IMR-90 (cell line): ENCODE data around the gene TRPC4. TPM values are rescaled to one million over a fixed set of nuclear protein-coding genes. Genes with fewer than 3 reads are reported as not detected.

Source experiments
- ATAC-seq: fragments of 200-7000 bp; cut with Tn5 transposase; 2 replicates; pipeline ENCODE4 v1.9.1; 2020; ENCODE audit warnings: low read depth, mild to moderate bottlenecking, moderate library complexity
- BruUV-seq: library from RNA; stranded (reverse); fragments of 400-500 nt; replicated peaks from 2 replicates; lab custom pipeline; 2021; lab: Mats Ljungman, UMichigan
- CTCF ChIA-PET: fragments of 300-600 bp; formaldehyde crosslinking; extraction: SDS; loops from one replicate; lab custom pipeline; 2021; ENCODE audit warnings: antibody characterized with exemption; lab: Yijun Ruan, JAX
- POLR2A ChIA-PET: fragments of 300-600 bp; sonication (Branson Sonifier 250); formaldehyde crosslinking; loops from one replicate; lab custom pipeline; 2022; ENCODE audit warnings: antibody characterized with exemption; ENCODE audit not compliant: unreplicated experiment; lab: Charles Lee
- DNase-seq: peaks from one replicate; pipeline ENCODE4 v3.0.0; 2013
- H2AFZ ChIP-seq: replicated peaks from 2 replicates; pipeline ENCODE3; 2013; ENCODE audit warnings: low read length, mild to moderate bottlenecking; ENCODE audit not compliant: poor library complexity
- H2AK5ac ChIP-seq: 2 replicates; pipeline ENCODE4 v1.6.1; 2013; ENCODE audit warnings: low read depth, low read length, inconsistent platforms
- H2AK9ac ChIP-seq: replicated peaks from 2 replicates; pipeline ENCODE3; 2013; ENCODE audit warnings: mild to moderate bottlenecking, low read depth, low read length, moderate library complexity; ENCODE audit not compliant: poor library complexity
- H2BK120ac ChIP-seq: 2 replicates; pipeline ENCODE4 v1.6.1; 2013; ENCODE audit warnings: low read depth, low read length, inconsistent platforms
- H2BK15ac ChIP-seq: 3 replicates; pipeline ENCODE4 v1.6.1; 2013; ENCODE audit warnings: low read depth, low read length, inconsistent platforms
- H2BK20ac ChIP-seq: 2 replicates; pipeline ENCODE4 v1.6.1; 2013; ENCODE audit warnings: low read depth, mild to moderate bottlenecking, inconsistent platforms, low read length, moderate library complexity
- H2BK5ac ChIP-seq: 2 replicates; pipeline ENCODE4 v1.6.1; 2013; ENCODE audit warnings: mild to moderate bottlenecking, low read depth, low read length, inconsistent platforms; ENCODE audit not compliant: poor library complexity, severe bottlenecking
- H3K14ac ChIP-seq: replicated peaks from 2 replicates; pipeline ENCODE4 v1.6.1; 2013; ENCODE audit warnings: low read depth, low read length, inconsistent platforms
- H3K18ac ChIP-seq: 2 replicates; pipeline ENCODE4 v1.6.1; 2013; ENCODE audit warnings: low read depth, low read length, control low read depth
- H3K23ac ChIP-seq: 2 replicates; pipeline ENCODE4 v1.6.1; 2013; ENCODE audit warnings: low read depth, low read length, inconsistent platforms
- H3K27ac ChIP-seq: 2 replicates; pipeline ENCODE4 v1.5.1; 2013; ENCODE audit warnings: mild to moderate bottlenecking, control low read depth, low read length; ENCODE audit not compliant: insufficient read depth
- H3K27me3 ChIP-seq: 2 replicates; pipeline ENCODE4 v1.6.1; 2013; ENCODE audit warnings: low read length; ENCODE audit not compliant: control insufficient read depth, insufficient read depth
- H3K36me3 ChIP-seq: 2 replicates; pipeline ENCODE4 v1.6.1; 2013; ENCODE audit warnings: low read length, mixed read lengths; ENCODE audit not compliant: control insufficient read depth, insufficient read depth
- H3K4ac ChIP-seq: 2 replicates; pipeline ENCODE4 v1.6.1; 2013; ENCODE audit warnings: low read depth, low read length, inconsistent platforms
- H3K4me1 ChIP-seq: 2 replicates; pipeline ENCODE4 v1.6.1; 2013; ENCODE audit warnings: low read length, mixed read lengths; ENCODE audit not compliant: control insufficient read depth, insufficient read depth
- H3K4me2 ChIP-seq: 2 replicates; pipeline ENCODE4 v1.6.1; 2013; ENCODE audit warnings: low read depth, mild to moderate bottlenecking, control low read depth, low read length, moderate library complexity
- H3K4me3 ChIP-seq: 2 replicates; pipeline ENCODE4 v1.5.1; 2013; ENCODE audit warnings: low read depth, mild to moderate bottlenecking, control low read depth, low read length, moderate library complexity; ENCODE audit not compliant: insufficient read depth
- H3K56ac ChIP-seq: 2 replicates; pipeline ENCODE4 v1.6.1; 2013; ENCODE audit warnings: low read length, inconsistent platforms; ENCODE audit not compliant: insufficient read depth; ENCODE audit errors: extremely low read depth
- H3K79me1 ChIP-seq, 2 experiments: 2 replicates each; pipeline ENCODE4 v1.6.1; 2013; ENCODE audit warnings: low read length in 2 of 2, inconsistent platforms in 1 of 2, low read depth in 1 of 2
- H3K9ac ChIP-seq: 2 replicates; pipeline ENCODE4 v1.6.1; 2013; ENCODE audit warnings: low read depth, low read length, control low read depth
- H3K9me1 ChIP-seq: 2 replicates; pipeline ENCODE4 v1.6.1; 2013; ENCODE audit warnings: low read length, inconsistent platforms; ENCODE audit not compliant: insufficient read depth
- H3K9me3 ChIP-seq: 2 replicates; pipeline ENCODE4 v1.6.1; 2013; ENCODE audit warnings: low read length; ENCODE audit not compliant: control insufficient read depth, insufficient read depth
- H4K20me1 ChIP-seq: 2 replicates; pipeline ENCODE4 v1.6.1; 2013; ENCODE audit warnings: low read length, inconsistent platforms; ENCODE audit not compliant: insufficient read depth
- H4K5ac ChIP-seq: 2 replicates; pipeline ENCODE4 v1.6.1; 2013; ENCODE audit warnings: mild to moderate bottlenecking, low read depth, low read length, control low read depth
- H4K8ac ChIP-seq, 2 experiments: 2 replicates each; pipeline ENCODE4 v1.6.1; 2013; ENCODE audit warnings: low read depth in 2 of 2, low read length in 2 of 2, control low read depth in 1 of 2, inconsistent platforms in 1 of 2
- H4K91ac ChIP-seq: 2 replicates; pipeline ENCODE4 v1.6.1; 2013; ENCODE audit warnings: low read depth, low read length, inconsistent platforms; ENCODE audit not compliant: insufficient read depth
- CEBPB ChIP-seq: IDR thresholded peaks from 2 replicates; pipeline ENCODE4 v1.6.1; 2012; ENCODE audit warnings: low read depth, low read length, improper control_type of control experiment
- CHD1 ChIP-seq: IDR thresholded peaks from 2 replicates; pipeline ENCODE4 v1.6.1; 2012; ENCODE audit warnings: low read depth, low read length, improper control_type of control experiment
- ELK1 ChIP-seq: fragments of 150-350 bp; IDR thresholded peaks from 2 replicates; pipeline ENCODE4 v1.6.1; 2016; ENCODE audit warnings: low read depth, mild to moderate bottlenecking, low read length, moderate library complexity, borderline replicate concordance
- FOS ChIP-seq: fragments of 150-350 bp; IDR thresholded peaks from 2 replicates; pipeline ENCODE4 v1.6.1; 2016; ENCODE audit warnings: low read depth, low read length
- MAZ ChIP-seq: IDR thresholded peaks from 2 replicates; pipeline ENCODE4 v1.6.1; 2012; ENCODE audit warnings: low read depth, mild to moderate bottlenecking, low read length, improper control_type of control experiment, moderate library complexity, borderline replicate concordance
- MXI1 ChIP-seq: IDR thresholded peaks from 2 replicates; pipeline ENCODE4 v1.6.1; 2012; ENCODE audit warnings: low read depth, mild to moderate bottlenecking, low read length, moderate library complexity, borderline replicate concordance
- POLR2A ChIP-seq: IDR thresholded peaks from 2 replicates; pipeline ENCODE4 v1.6.1; 2012; ENCODE audit warnings: mild to moderate bottlenecking, low read depth, low read length
- RFX5 ChIP-seq: IDR thresholded peaks from 2 replicates; pipeline ENCODE4 v1.8.0; 2012; ENCODE audit warnings: low read depth, mild to moderate bottlenecking, low read length, moderate library complexity
- SMC3 ChIP-seq: fragments of 150-350 bp; IDR thresholded peaks from 2 replicates; pipeline ENCODE4 v1.6.1; 2016; ENCODE audit warnings: low read depth, mild to moderate bottlenecking, antibody characterized with exemption, low read length, moderate library complexity
- WGBS, 2 experiments: methylation state at CpG; one replicate each; pipeline versions ENCODE4 v1.1.5 to v1.1.7; 2013; ENCODE audit warnings: missing lambda C conversion rate in 2 of 2; ENCODE audit not compliant: insufficient read length in 1 of 2; ENCODE audit errors: extremely low coverage in 2 of 2; 5-methylcytosine and 5-hydroxymethylcytosine counted together
- dilution Hi-C: fragments of 300-500 bp; cut with HindIII; formaldehyde crosslinking; loops from one replicate; pipeline ENCODE4 v1.14.3; 2018; ENCODE audit warnings: low sequenced_read_pairs; ENCODE audit not compliant: unreplicated experiment
- in situ Hi-C: fragments of 300-500 bp; cut with MboI; formaldehyde crosslinking; loops from 3 replicates; pipeline ENCODE4 v1.14.3; 2019; ENCODE audit warnings: low sequenced_read_pairs, inconsistent platforms, mixed read lengths
- intact Hi-C: fragments of 100-400 bp; cut with micrococcal nuclease; formaldehyde crosslinking; loops from 2 replicates; pipeline ENCODE4 v1.10.0; 2022
- polyA plus RNA-seq, 3 experiments: library from polyadenylated mRNA; depleted of rRNA; stranded (reverse); fragments of >200 nt; gene quantifications; 2 replicates each; pipeline ENCODE4 v1.2.3, GENCODE V29; 2012; ENCODE audit warnings: low replicate concordance in 1 of 3
- total RNA-seq: library from RNA; depleted of rRNA; stranded (reverse); fragments of >200 nt; gene quantifications from 2 replicates; pipeline ENCODE4 v1.2.3, GENCODE V29; 2012
- TF ChIP-seq, protein P1 (sequence below): fragments of 150-350 bp; IDR thresholded peaks from 2 replicates; pipeline ENCODE4 v1.6.1; 2017; ENCODE audit warnings: mild to moderate bottlenecking, antibody characterized with exemption, low read length, low read depth

Gene TRPC4
- total and polyA plus RNA-seq, 2 of the 4 experiments (the other 2 are of a cell fraction): 1.9 to 5.2 TPM

DNA sequence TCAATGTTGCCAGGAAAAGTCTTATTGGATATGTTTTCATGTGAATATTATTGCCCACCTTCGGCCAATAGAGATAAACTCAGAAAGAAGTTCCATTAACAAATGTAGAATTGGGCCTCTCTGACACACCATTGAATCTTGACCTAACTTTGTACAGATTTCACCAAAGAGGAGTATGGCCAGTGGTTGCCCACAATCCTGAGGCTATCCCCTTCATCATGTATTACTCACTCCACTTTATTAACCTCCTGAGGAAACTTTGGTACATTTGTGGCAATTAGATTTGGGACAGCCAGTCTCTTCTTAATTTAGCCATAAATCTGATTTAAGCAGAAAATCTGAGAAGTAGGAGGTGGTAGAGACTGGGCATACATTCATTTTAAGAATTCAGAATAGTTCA lies 217.7 kb downstream of the TRPC4 start:
- in situ Hi-C loops (no loop called here), intact Hi-C loops (no loop called here), dilution Hi-C loops (no loop called here)
- no peak for ATAC-seq
- Histone ChIP-seq H3K9ac (no peak overlapping the region), H3K4ac (no peak overlapping the region), H3K14ac (no peak overlapping the region), H2BK120ac (no peak overlapping the region), H2BK20ac (peak overlapping the region; percentile 34; the same call in 1 of the 2 replicates), H3K27me3 (no peaks in the 10 kb centered on the region), H2AFZ (no peak overlapping the region), H4K91ac (no peak overlapping the region), H3K23ac (no peak overlapping the region), H2BK5ac (no peak overlapping the region), H2BK15ac (0 out of 3 replicates have a peak overlapping the region, but pooled peaks have one; percentile 63), H4K8ac (no peak overlapping the region), H3K4me2 (no peak overlapping the region), H3K9me1 (no peaks in the 10 kb centered on the region), H3K27ac (no peak overlapping the region), H2AK9ac (no peak overlapping the region), H3K4me3 (no peak overlapping the region), H3K79me1 (no peaks in the 10 kb centered on the region), H4K5ac (no peak overlapping the region), H3K36me3 (no peaks in the 10 kb centered on the region; the same call in 1 of the 2 replicates), H3K4me1 (peaks cover 7% of the 10 kb centered on the region), H3K9me3 (no peaks in the 10 kb centered on the region), H4K20me1 (no peaks in the 10 kb centered on the region), H3K18ac (no peak overlapping the region), H2AK5ac (no peak overlapping the region), H3K56ac (no peak overlapping the region)
- no CpG with 5 or more reads among the region's 1 CpG for WGBS, 2 experiments
- no peak for DNase-seq
- ChIA-PET CTCF (no interaction called here), POLR2A (no interaction called here)
- no TSS peak for BruUV-seq
- TF ChIP-seq, protein P1, sequence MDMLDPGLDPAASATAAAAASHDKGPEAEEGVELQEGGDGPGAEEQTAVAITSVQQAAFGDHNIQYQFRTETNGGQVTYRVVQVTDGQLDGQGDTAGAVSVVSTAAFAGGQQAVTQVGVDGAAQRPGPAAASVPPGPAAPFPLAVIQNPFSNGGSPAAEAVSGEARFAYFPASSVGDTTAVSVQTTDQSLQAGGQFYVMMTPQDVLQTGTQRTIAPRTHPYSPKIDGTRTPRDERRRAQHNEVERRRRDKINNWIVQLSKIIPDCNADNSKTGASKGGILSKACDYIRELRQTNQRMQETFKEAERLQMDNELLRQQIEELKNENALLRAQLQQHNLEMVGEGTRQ: no peak
- TF ChIP-seq MXI1: no peak
- no peak for TF ChIP-seq CHD1
- TF ChIP-seq SMC3: no peak
- TF ChIP-seq CEBPB: no peak
- TF ChIP-seq POLR2A: no peak
- no peak for TF ChIP-seq FOS
- TF ChIP-seq RFX5: no peak
- no peak for TF ChIP-seq ELK1
- TF ChIP-seq MAZ: no peak
